ENCODE data around the gene ZBTB4.
A peak's percentile ranks its signal among the peaks of the same experiment; 100 is the strongest.
"Not testable (repeated sequence)": the region's sequence is repeated elsewhere in the genome, so short reads cannot be mapped to it uniquely, and the experiment has no call there.

The ZBTB4 gene

GRCh38 chr17:7493941-7494340 lies 14.5 kb upstream of the ZBTB4 start:
- no peak for DNase-seq (ENCODE audit: extremely low read depth in 1 of 2, low read depth in 1 of 2)

GRCh38 chr17:7491583-7491982 lies 12.2 kb upstream of the ZBTB4 start:
- no peak for DNase-seq (ENCODE audit: extremely low read depth in 1 of 2, low read depth in 1 of 2)

GRCh38 chr17:7490144-7490543 lies 10.7 kb upstream of the ZBTB4 start:
- DNase-seq (ENCODE audit: extremely low read depth in 1 of 2, low read depth in 1 of 2): no peak

GRCh38 chr17:7486181-7486580 lies 6.8 kb upstream of the ZBTB4 start:
- DNase-seq (ENCODE audit: extremely low read depth in 1 of 2, low read depth in 1 of 2): no peak

GRCh38 chr17:7484919-7485377 lies 5.5 kb upstream of the ZBTB4 start:
- DNase-seq (ENCODE audit: extremely low read depth in 1 of 2, low read depth in 1 of 2): no peak

- peak; percentile 94 to 97 for DNase-seq (ENCODE audit: extremely low read depth in 1 of 2, low read depth in 1 of 2)
These were observed 4.9 kb upstream of the ZBTB4 start, which contains the start of gene POLR2A for GRCh38 chr17:7484067-7484918. Gene POLR2A (plus strand): TSS chr17:7484366.

- peak; percentile 87 to 92 for DNase-seq (ENCODE audit: extremely low read depth in 1 of 2, low read depth in 1 of 2)
These were observed 4.0 kb upstream of the ZBTB4 start for GRCh38 chr17:7483255-7484066.

GRCh38 chr17:7482742-7483088 lies 3.3 kb upstream of the ZBTB4 start:
- not testable (repeated sequence) for DNase-seq (ENCODE audit: extremely low read depth in 1 of 2, low read depth in 1 of 2)

GRCh38 chr17:7481842-7482741 lies 2.7 kb upstream of the ZBTB4 start:
- not testable (repeated sequence) for DNase-seq (ENCODE audit: extremely low read depth in 1 of 2, low read depth in 1 of 2)

GRCh38 chr17:7481275-7481674 lies 1.8 kb upstream of the ZBTB4 start, which contains the start of gene SLC35G6:
Gene SLC35G6 (plus strand): TSS chr17:7481446. CDS start chr17:7481517, 71 bp downstream.
- DNase-seq (ENCODE audit: extremely low read depth in 1 of 2, low read depth in 1 of 2): not testable (repeated sequence)

GRCh38 chr17:7480089-7480384 lies 606 bp upstream of the ZBTB4 start:
- DNase-seq (ENCODE audit: extremely low read depth in 1 of 2, low read depth in 1 of 2): no peak

GRCh38 chr17:7478276-7479212 lies 887 bp downstream of the ZBTB4 start:
- DNase-seq (ENCODE audit: extremely low read depth in 1 of 2, low read depth in 1 of 2): peak; percentile 51

GRCh38 chr17:7477392-7478275 lies 1.8 kb downstream of the ZBTB4 start:
- DNase-seq (ENCODE audit: extremely low read depth in 1 of 2, low read depth in 1 of 2): peak in 1 of 2 donors; percentile 42

GRCh38 chr17:7476951-7477350 lies 2.5 kb downstream of the ZBTB4 start:
- no peak for DNase-seq (ENCODE audit: extremely low read depth in 1 of 2, low read depth in 1 of 2)

- no peak for DNase-seq (ENCODE audit: extremely low read depth in 1 of 2, low read depth in 1 of 2)
These were observed 2.9 kb downstream of the ZBTB4 start for GRCh38 chr17:7476494-7476893.

GRCh38 chr17:7475764-7476422 lies 3.5 kb downstream of the ZBTB4 start:
- DNase-seq (ENCODE audit: extremely low read depth in 1 of 2, low read depth in 1 of 2): no peak

GRCh38 chr17:7474767-7475166 lies 4.7 kb downstream of the ZBTB4 start:
- DNase-seq (ENCODE audit: extremely low read depth in 1 of 2, low read depth in 1 of 2): not testable (repeated sequence)

- no peak for DNase-seq (ENCODE audit: extremely low read depth in 1 of 2, low read depth in 1 of 2)
These were observed 7.7 kb downstream of the ZBTB4 start for GRCh38 chr17:7471729-7472128.
